ENCODE data around the gene ADAMTS2. TPM values are rescaled to one million over a fixed set of nuclear protein-coding genes. Genes with fewer than 3 reads are reported as not detected.
"Not testable (repeated sequence)": the region's sequence is repeated elsewhere in the genome, so short reads cannot be mapped to it uniquely, and the experiment has no call there.

Gene ADAMTS2
- polyA plus RNA-seq, 12 donors = 17.2 to 61.8 (median 31.0) TPM; not detected in 1

DNA sequence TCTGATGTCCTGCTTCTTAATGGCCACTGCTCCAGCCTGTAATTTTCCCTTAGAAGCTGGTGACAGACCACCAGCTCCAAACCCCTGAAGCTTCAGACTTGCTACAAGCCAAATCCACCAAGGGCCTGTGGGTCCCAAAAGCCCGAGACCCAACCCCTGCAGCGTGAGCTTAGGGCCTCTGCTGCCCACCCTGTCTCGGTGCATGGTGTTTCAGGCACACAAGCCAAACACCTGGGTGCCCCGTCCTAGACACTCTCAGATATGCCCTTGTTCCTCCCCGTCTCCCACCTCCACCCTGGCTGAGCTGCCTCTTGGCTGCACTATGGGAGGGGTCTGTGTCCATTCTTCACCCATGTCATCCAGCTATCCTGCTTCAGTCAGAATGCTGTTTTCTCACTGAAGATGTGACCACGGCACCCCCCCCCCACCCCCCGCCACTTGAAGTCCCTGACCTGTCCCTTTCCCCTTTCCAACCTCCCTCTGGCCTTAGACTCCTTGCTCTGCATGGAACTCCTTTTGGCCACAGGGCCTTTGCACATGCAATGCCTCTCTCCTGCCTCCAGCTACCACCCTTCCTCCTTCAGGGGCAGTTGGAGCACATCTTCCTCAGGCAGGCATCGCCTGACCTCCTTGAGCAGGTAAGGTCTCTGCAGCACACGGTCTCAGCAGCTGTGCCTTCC is 229.3 kb downstream of the ADAMTS2 start:
- DNase-seq = no peak

DNA sequence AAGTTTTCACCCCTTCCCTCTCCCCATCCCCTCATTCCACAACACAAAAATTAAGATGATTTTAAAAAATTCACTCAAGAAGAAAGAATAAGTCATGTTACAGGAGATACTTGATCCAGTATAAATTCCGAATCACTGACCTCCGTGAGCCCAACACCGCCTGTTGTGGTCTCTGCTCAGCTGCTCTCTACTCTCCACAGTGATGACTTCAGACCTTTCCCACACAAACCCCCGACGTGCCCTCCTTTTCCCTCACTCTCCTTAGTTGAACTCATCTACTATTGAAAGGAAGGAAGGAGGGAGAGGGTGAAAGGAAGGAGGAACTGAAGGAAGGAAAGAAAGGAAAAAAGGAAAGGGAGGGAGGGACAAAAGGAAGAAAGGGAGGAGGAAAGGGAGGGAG is 230.0 kb downstream of the ADAMTS2 start:
- DNase-seq = no peak

DNA sequence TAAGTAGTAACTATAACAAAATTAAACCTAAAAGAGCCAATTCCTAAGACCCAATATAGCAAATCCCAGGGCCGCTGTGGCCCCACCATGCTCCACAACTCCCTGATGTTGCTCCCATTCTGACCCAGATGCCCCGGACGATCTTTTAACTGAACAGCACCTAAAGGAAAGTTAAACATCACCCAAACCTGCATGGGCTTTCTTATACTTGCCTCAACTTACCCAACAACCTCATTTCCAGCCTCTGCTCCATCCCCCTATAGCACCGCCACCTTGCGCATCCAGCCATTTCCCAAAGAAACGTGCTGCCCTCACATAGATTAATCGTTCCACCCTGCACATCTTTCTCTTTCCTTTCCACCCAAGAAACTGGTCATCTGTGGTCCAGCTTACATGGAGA is 230.5 kb downstream of the ADAMTS2 start:
- DNase-seq = no peak

DNA sequence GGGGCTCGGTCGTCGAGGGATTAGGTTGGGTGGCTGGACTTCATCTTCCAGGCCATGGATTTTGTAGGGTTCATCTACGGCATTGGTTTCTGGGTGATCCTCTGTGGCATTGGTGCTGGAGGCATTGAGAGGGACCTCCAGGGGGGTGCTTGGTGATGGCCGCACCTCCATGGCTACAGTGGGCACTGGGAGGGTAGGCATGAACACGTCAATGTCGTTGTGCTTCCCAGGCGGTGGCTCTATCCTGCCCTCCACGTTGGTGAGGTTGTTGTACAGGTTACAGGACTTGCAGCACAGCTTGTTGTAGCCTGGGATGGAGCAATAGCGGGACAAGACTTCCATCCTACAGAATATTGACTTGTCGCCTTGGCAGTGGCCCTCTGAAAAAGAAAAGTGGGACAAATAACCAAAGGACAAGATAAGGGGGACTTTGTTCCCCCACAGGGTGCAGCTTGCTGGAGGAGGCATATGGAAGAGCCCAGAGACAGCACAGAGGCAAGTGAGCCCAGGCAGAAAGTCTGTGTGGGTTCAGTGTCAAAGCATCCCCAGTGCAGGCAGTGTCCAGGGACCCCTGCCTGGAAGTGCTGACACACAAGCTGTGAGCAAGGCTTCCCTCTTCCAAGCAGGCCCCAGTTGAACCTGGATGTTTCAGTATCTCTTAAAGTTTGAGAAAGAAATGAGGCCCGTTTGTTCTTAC is 231.2 kb downstream of the ADAMTS2 start:
- no peak for DNase-seq

DNA sequence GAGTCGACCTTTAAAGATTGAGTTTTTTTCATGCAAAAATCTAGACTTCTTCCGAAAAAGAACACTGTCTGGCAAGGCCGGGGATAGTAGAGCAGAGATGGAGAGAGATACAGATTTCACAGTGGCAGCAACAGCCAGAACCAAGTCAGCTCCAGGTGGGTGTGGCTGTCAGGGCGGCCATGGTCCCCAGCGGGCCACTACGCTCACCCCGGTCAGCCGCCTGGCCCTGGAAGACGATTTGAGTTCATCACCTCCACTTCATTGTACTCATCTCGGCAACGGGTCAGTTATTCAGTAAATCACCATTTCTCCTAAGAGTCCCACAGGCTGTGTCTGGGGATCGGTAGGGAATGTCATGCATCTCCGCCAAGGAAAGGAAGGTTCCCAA is 232.1 kb downstream of the ADAMTS2 start:
- DNase-seq = no peak

DNA sequence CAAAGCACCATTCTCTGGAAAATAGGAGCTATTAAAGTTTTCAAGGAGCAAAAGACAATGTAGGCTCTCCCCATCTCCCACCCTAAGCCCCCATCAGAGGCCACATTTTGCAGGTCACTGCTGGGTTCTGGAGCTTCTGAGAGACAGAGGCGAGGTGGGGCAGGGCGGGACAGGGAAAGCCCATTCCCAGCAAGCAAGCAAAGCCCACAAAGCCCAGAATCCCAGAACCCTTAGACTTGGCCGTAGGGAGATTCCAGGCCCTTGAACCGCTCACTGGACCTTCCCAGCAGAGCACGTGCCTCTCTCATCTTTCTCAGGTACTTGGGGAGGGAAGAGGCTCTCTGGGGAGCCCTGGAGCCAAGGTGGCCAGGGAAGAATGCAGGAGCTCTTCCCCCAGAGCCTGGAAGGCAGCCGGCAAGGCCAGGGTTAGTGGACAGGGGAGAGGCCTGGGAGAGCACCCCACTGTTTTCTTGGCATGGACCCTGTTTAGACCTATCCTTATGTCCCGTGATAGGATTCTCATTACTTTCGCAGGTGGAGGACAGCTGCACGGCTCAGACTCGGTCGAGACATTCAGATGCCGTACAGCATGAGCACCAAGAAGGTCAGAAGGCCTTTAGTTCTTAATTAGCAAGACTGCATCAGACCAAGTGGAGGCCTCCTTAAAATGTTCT is 232.7 kb downstream of the ADAMTS2 start:
- DNase-seq = no peak

DNA sequence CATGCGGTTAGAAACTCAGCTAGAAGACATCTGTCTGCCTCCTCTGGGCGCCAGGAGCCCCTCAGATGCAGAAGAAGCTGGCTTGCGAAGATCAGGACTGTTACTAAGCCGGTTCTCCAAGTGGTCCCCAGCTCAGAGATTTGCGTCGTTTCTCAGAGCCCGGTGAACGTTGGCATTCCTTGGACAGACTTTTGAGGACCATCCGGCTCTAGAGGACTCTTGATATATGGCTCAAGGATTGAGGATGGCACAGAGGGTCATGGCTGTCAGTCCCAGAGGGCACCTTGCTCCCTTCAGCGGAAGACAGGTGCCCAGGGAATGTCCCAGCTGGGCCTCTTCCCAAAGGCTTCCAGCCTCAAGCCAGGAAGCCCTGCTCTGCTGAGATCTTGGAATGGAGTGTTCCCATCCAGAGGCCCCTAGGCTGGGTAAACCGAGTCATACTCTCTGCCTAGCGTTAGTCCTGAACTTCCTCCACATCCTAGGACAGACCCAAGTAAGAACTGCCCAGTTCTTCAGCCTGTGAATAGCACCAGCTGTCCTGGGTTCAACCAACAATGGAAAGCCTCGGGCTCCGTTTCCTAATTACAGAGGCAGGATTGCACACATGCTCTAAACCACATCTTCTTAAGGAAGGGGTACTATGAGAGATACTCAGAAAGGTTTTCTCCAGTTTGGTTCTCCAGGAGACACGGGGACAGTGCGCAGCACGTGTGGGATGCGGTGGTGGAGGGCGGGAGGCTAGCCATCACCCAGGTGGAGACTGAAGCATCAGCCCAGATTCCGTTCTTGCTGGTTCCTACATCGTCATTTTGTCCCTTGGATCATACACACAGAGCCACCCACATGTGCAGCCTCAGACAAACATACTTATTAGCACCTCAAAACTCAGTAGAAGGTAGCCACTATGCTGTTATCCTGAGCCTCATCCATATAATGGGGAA is 233.7 kb downstream of the ADAMTS2 start:
- DNase-seq = no peak

DNA sequence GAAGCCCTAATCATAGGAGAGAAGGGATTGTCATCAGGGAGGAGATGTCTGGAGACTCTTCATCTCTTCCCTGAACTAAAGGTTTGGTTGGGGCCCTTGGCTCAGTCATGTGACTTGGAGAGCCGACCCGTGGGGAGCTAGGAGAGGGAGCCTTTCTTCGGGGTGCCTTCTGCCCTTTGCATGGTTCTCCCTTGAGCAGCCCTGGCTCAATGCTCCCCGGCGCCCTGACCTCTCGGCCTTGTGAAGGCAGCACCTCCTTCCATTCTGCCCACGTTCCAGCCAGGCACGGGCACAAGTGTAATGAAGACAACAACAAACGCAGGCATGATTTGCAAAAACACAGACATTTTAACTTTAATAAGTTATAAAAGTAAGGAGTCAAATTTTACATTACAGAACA is 234.7 kb downstream of the ADAMTS2 start:
- no peak for DNase-seq

DNA sequence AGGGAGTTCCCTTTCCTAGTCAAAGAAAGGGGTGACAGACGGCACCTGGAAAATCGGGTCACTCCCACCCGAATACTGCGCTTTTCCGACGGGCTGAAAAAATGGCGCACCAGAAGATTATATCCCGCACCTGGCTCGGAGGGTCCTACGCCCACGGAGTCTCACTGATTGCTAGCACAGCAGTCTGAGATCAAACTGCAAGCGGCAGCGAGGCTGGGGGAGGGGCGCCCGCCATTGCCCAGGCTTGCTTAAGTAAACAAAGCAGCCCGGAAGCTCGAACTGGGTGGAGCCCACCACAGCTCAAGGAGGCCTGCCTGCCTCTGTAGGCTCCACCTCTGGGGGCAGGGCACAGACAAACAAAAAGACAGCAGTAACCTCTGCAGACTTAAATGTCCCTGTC is 244.0 kb downstream of the ADAMTS2 start:
- DNase-seq = not testable (repeated sequence)

DNA sequence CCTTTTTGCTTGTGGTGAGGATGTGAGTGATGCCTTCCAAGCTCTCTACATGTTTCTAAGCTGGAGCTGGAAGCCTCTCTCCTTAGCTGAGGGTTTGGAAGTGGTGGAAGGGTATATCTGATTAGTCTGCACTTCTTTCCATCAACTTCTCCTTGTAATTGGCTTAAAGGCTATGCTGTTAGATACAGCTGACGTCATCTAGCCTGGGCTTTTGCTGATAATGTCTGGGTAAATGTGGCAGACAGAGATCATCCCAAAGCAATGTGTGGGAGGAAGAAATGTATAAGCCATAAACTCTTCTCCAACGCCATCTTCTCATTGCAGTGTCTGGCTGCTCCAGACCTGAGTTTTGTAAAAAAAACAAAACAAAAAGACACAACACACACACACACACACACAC is 255.8 kb downstream of the ADAMTS2 start:
- no peak for DNase-seq

DNA sequence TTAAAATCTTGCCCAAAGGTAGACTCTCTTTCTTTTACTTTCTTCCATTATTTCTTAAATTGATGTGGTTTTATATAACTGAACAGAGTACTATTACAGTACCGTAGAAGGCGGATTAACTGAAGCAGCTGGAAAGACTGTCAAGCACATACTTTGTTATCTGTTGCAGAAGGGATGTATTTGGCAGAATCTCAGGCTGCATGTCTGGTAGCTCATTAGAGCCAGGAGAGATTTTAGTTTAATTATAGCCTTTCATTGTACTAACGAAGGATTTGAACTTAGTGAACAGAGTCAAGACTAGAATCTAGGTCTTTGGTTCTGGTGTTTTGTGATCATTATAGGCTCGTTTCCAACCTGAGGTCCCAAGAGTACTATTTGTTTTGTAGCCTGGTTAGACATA is 264.5 kb downstream of the ADAMTS2 start:
- DNase-seq = no peak

DNA sequence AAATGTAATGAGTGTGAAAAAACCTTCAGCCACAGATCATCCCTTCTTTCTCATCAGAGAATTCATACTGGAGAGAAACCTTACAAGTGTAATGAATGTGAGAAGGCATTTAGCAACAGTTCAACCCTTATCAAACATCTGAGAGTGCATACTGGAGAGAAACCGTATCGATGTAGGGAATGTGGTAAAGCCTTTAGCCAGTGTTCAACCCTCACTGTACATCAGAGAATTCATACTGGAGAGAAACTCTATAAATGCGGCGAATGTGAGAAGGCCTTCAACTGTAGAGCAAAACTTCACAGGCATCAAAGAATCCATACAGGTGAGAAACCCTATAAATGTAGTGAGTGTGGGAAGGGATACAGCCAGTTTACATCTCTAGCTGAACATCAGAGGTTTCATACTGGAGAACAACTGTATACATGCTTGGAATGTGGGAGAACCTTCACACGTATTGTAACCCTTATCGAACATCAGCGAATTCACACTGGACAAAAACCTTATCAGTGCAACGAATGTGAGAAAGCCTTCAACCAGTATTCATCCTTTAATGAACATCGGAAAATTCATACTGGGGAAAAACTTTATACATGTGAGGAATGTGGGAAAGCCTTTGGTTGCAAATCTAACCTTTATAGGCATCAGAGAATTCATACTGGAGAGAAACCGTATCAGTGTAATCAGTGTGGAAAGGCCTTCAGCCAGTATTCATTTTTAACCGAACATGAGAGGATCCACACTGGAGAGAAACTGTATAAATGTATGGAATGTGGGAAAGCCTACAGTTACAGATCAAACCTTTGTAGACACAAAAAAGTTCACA is 265.9 kb downstream of the ADAMTS2 start:
- no peak for DNase-seq

DNA sequence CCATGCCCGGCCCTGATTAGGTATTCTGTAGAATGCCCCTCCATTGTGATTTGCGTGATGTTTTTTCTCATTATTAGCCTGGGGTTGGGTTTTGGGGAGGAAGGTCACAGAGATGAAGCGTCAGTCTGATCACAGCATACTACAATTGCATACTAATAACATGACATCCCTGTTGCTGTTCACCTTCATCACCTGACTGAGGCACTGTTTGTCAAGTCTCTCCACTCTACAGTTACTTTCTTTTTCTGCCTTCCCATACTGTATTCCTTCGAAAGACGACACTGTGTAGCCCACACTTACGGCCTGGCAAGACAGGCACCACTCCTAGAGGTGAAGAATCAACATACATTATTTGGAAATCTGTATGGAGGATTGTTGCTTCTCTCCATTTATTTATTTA is 279.6 kb downstream of the ADAMTS2 start:
- DNase-seq = no peak

DNA sequence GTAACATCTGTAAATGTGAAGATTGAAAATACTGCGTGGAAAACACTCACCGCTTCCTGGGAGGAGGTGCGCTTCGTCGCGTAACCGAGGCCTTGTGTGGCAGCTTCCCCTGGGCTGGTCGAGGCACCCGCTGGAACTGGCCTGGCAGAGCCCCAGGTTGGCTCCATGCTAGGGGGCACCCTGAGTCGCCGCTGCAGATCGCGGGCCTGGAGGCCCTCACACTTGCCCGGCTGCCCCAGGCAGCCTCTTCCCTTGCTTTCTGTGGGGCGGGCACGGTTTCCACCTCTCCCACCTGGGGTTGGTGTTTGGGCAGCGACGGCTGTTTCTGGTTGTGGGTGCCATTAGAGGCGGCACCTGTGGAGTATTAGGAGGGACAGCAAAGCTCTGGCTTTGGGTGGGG is 284.2 kb downstream of the ADAMTS2 start:
- DNase-seq = no peak

Other genes starting within 250 kb of the ADAMTS2 start
- gene RUFY1, start 205.1 kb upstream of the ADAMTS2 start, polyA plus RNA-seq (ENCODE audit: insufficient read length in 12 of 12) = 10 to 100 TPM in 11 of 12 donors, not detected in 1; 32.8 to 52.7 (median 38.6) TPM